ENCODE data around the gene MYH6.

Gene MYH6

GRCh38 chr14:23413681-23414080, 5.6 kb upstream of the MYH6 start:
- no peak overlapping the region for H3K4me3 ChIP-seq (ENCODE audit: low read length)
- TF ChIP-seq ZNF274 (IDR thresholded peaks at IDR 0.05; ENCODE audit: low read depth, low read length): no peak

- TF ChIP-seq ZNF274 (IDR thresholded peaks at IDR 0.05; ENCODE audit: low read depth, low read length): no peak
- no peak overlapping the region for H3K4me3 ChIP-seq (ENCODE audit: low read length)
These were observed 3.8 kb upstream of the MYH6 start for GRCh38 chr14:23411563-23412525.

- H3K4me3 ChIP-seq (ENCODE audit: low read length): no peak overlapping the region
- TF ChIP-seq ZNF274 (IDR thresholded peaks at IDR 0.05; ENCODE audit: low read depth, low read length): no peak
These were observed 2.0 kb upstream of the MYH6 start for GRCh38 chr14:23409966-23410635.

GRCh38 chr14:23409475-23409874, 1.4 kb upstream of the MYH6 start:
- TF ChIP-seq ZNF274 (IDR thresholded peaks at IDR 0.05; ENCODE audit: low read depth, low read length): no peak

GRCh38 chr14:23408307-23408630, 196 bp upstream of the MYH6 start:
- H3K4me3 ChIP-seq (ENCODE audit: low read length): no peak overlapping the region
- no peak for TF ChIP-seq ZNF274 (IDR thresholded peaks at IDR 0.05; ENCODE audit: low read depth, low read length)

More at GRCh38 chr14:23409475-23409874, 1.4 kb upstream of the MYH6 start:
- H3K4me3 ChIP-seq (ENCODE audit: low read length): no peak overlapping the region

- no peak for TF ChIP-seq ZNF274 (IDR thresholded peaks at IDR 0.05; ENCODE audit: low read depth, low read length)
- no peak overlapping the region for H3K4me3 ChIP-seq (ENCODE audit: low read length)
These were observed 1.2 kb downstream of the MYH6 start for GRCh38 chr14:23406725-23407355.

- H3K4me3 ChIP-seq (ENCODE audit: low read length): no peak overlapping the region
- no peak for TF ChIP-seq ZNF274 (IDR thresholded peaks at IDR 0.05; ENCODE audit: low read depth, low read length)
These were observed 1.8 kb downstream of the MYH6 start for GRCh38 chr14:23406244-23406643.

- no peak for TF ChIP-seq ZNF274 (IDR thresholded peaks at IDR 0.05; ENCODE audit: low read depth, low read length)
- H3K4me3 ChIP-seq (ENCODE audit: low read length): no peak overlapping the region
These were observed 2.5 kb downstream of the MYH6 start for GRCh38 chr14:23405516-23406025.

GRCh38 chr14:23405096-23405495, 3.0 kb downstream of the MYH6 start:
- no peak overlapping the region for H3K4me3 ChIP-seq (ENCODE audit: low read length)
- TF ChIP-seq ZNF274 (IDR thresholded peaks at IDR 0.05; ENCODE audit: low read depth, low read length): no peak

GRCh38 chr14:23404331-23404900, 3.7 kb downstream of the MYH6 start:
- H3K4me3 ChIP-seq (ENCODE audit: low read length): no peak overlapping the region
- TF ChIP-seq ZNF274 (IDR thresholded peaks at IDR 0.05; ENCODE audit: low read depth, low read length): no peak

GRCh38 chr14:23403908-23404307, 4.2 kb downstream of the MYH6 start:
- H3K4me3 ChIP-seq (ENCODE audit: low read length): no peak overlapping the region
- no peak for TF ChIP-seq ZNF274 (IDR thresholded peaks at IDR 0.05; ENCODE audit: low read depth, low read length)

- no peak overlapping the region for H3K4me3 ChIP-seq (ENCODE audit: low read length)
- no peak for TF ChIP-seq ZNF274 (IDR thresholded peaks at IDR 0.05; ENCODE audit: low read depth, low read length)
These were observed 5.0 kb downstream of the MYH6 start for GRCh38 chr14:23403139-23403438.

GRCh38 chr14:23402296-23403138, 5.6 kb downstream of the MYH6 start:
- H3K4me3 ChIP-seq (ENCODE audit: low read length): no peak overlapping the region
- no peak for TF ChIP-seq ZNF274 (IDR thresholded peaks at IDR 0.05; ENCODE audit: low read depth, low read length)

Measured in GM08714 (cell line).